ENCODE measurements around the gene NFIB.

NFIB gene

GRCh38 chr9:14228602-14229001 lies 85.3 kb downstream of the NFIB start:
- Histone ChIP-seq H3K79me2 (ENCODE audit: low read length) (no peaks in the 10 kb centered on the region), H3K9me3 (replicated peaks; ENCODE audit: insufficient read depth, low read length) (no peaks in the 10 kb centered on the region), H3K4me1 (ENCODE audit: low read length) (no peaks in the 10 kb centered on the region), H3K27ac (ENCODE audit: low read length) (no peak overlapping the region), H3F3A (ENCODE audit: insufficient read depth, low read length) (no peaks in the 10 kb centered on the region), H3K36me3 (replicated peaks; ENCODE audit: insufficient read depth, low read length) (no peaks in the 10 kb centered on the region), H4K20me1 (ENCODE audit: insufficient read depth, low read length) (no peaks in the 10 kb centered on the region), H2AFZ (ENCODE audit: low read length) (no peak overlapping the region), H3K9me2 (replicated peaks; ENCODE audit: insufficient read depth, low read length) (no peaks in the 10 kb centered on the region), H3K4me3 (ENCODE audit: low read length) (no peak overlapping the region), H3K27me3 (replicated peaks; ENCODE audit: insufficient read depth, low read length) (no peaks in the 10 kb centered on the region), H3K9ac (ENCODE audit: low read length) (no peak overlapping the region), H3K4me2 (ENCODE audit: low read depth, low read length) (no peak overlapping the region)
- TF ChIP-seq EZH2phosphoT487 (IDR thresholded peaks at IDR 0.05; ENCODE audit: low read length) = no peak
- DNase-seq = no peak

- H3K9me2 ChIP-seq (replicated peaks; ENCODE audit: insufficient read depth, low read length) = no peaks in the 10 kb centered on the region
- H3K27ac ChIP-seq (ENCODE audit: low read length) = no peak overlapping the region
- no peaks in the 10 kb centered on the region for H3K36me3 ChIP-seq (replicated peaks; ENCODE audit: insufficient read depth, low read length)
- no peak overlapping the region for H3K9ac ChIP-seq (ENCODE audit: low read length)
- no peaks in the 10 kb centered on the region for H3K4me1 ChIP-seq (ENCODE audit: low read length)
- H3K4me2 ChIP-seq (ENCODE audit: low read depth, low read length) = no peak overlapping the region
- H4K20me1 ChIP-seq (ENCODE audit: insufficient read depth, low read length) = no peaks in the 10 kb centered on the region
- H3K4me3 ChIP-seq (ENCODE audit: low read length) = no peak overlapping the region
- H3F3A ChIP-seq (ENCODE audit: insufficient read depth, low read length) = no peaks in the 10 kb centered on the region
- no peaks in the 10 kb centered on the region for H3K27me3 ChIP-seq (replicated peaks; ENCODE audit: insufficient read depth, low read length)
- no peak for DNase-seq
- TF ChIP-seq CTCF (IDR thresholded peaks at IDR 0.05; ENCODE audit: low read length) (no peak), EZH2 (optimal IDR thresholded peaks at IDR 0.05; ENCODE audit: low read depth, low read length) (no peak), EZH2phosphoT487 (IDR thresholded peaks at IDR 0.05; ENCODE audit: low read length) (no peak)
- no peaks in the 10 kb centered on the region for H3K9me3 ChIP-seq (replicated peaks; ENCODE audit: insufficient read depth, low read length)
- H2AFZ ChIP-seq (ENCODE audit: low read length) = no peak overlapping the region
- no peaks in the 10 kb centered on the region for H3K79me2 ChIP-seq (ENCODE audit: low read length)
These were observed 86.9 kb downstream of the NFIB start for GRCh38 chr9:14226855-14227532.

- Histone ChIP-seq H3K9ac (ENCODE audit: low read length) (no peak overlapping the region), H3K79me2 (ENCODE audit: low read length) (no peaks in the 10 kb centered on the region), H4K20me1 (ENCODE audit: insufficient read depth, low read length) (no peaks in the 10 kb centered on the region), H3F3A (ENCODE audit: insufficient read depth, low read length) (no peaks in the 10 kb centered on the region), H3K27ac (ENCODE audit: low read length) (no peak overlapping the region), H3K27me3 (replicated peaks; ENCODE audit: insufficient read depth, low read length) (no peaks in the 10 kb centered on the region), H3K4me2 (ENCODE audit: low read depth, low read length) (no peak overlapping the region), H3K4me3 (ENCODE audit: low read length) (no peak overlapping the region), H3K36me3 (replicated peaks; ENCODE audit: insufficient read depth, low read length) (no peaks in the 10 kb centered on the region), H3K4me1 (ENCODE audit: low read length) (no peaks in the 10 kb centered on the region), H2AFZ (ENCODE audit: low read length) (no peak overlapping the region), H3K9me2 (replicated peaks; ENCODE audit: insufficient read depth, low read length) (no peaks in the 10 kb centered on the region), H3K9me3 (replicated peaks; ENCODE audit: insufficient read depth, low read length) (no peaks in the 10 kb centered on the region)
- no peak for DNase-seq
- TF ChIP-seq EZH2phosphoT487 (IDR thresholded peaks at IDR 0.05; ENCODE audit: low read length) = no peak
- TF ChIP-seq EZH2 (optimal IDR thresholded peaks at IDR 0.05; ENCODE audit: low read depth, low read length) = no peak
- TF ChIP-seq CTCF (IDR thresholded peaks at IDR 0.05; ENCODE audit: low read length) = no peak
These were observed 90.9 kb downstream of the NFIB start for GRCh38 chr9:14223081-14223480.

- Histone ChIP-seq H3K9ac (ENCODE audit: low read length) (no peak overlapping the region), H3K9me2 (replicated peaks; ENCODE audit: insufficient read depth, low read length) (no peaks in the 10 kb centered on the region), H3K4me2 (ENCODE audit: low read depth, low read length) (no peak overlapping the region), H3F3A (ENCODE audit: insufficient read depth, low read length) (no peaks in the 10 kb centered on the region), H4K20me1 (ENCODE audit: insufficient read depth, low read length) (no peaks in the 10 kb centered on the region), H3K27ac (ENCODE audit: low read length) (no peak overlapping the region), H3K79me2 (ENCODE audit: low read length) (no peaks in the 10 kb centered on the region), H2AFZ (ENCODE audit: low read length) (no peak overlapping the region), H3K36me3 (replicated peaks; ENCODE audit: insufficient read depth, low read length) (no peaks in the 10 kb centered on the region), H3K4me1 (ENCODE audit: low read length) (no peaks in the 10 kb centered on the region), H3K9me3 (replicated peaks; ENCODE audit: insufficient read depth, low read length) (no peaks in the 10 kb centered on the region), H3K4me3 (ENCODE audit: low read length) (no peak overlapping the region), H3K27me3 (replicated peaks; ENCODE audit: insufficient read depth, low read length) (no peaks in the 10 kb centered on the region)
- TF ChIP-seq CTCF (IDR thresholded peaks at IDR 0.05; ENCODE audit: low read length) (no peak), EZH2phosphoT487 (IDR thresholded peaks at IDR 0.05; ENCODE audit: low read length) (no peak), EZH2 (optimal IDR thresholded peaks at IDR 0.05; ENCODE audit: low read depth, low read length) (no peak)
- no peak for DNase-seq
These were observed 91.6 kb downstream of the NFIB start for GRCh38 chr9:14222149-14222835.
